Measurements from ENCODE around the gene TFDP1. TPM values are rescaled to one million over a fixed set of nuclear protein-coding genes. Genes with fewer than 3 reads are reported as not detected.

Gene TFDP1
- total and polyA plus RNA-seq, 2 of the 4 experiments (the other 2 are of a cell fraction), result 59.3 to 97.0 TPM

GRCh38 chr13:113670541-113670940 is 86.0 kb downstream of the TFDP1 start:
- ATAC-seq (ENCODE audit: low read depth) (no peak), DNase-seq (no peak)
- no peak overlapping the region for H4K8ac ChIP-seq (ENCODE audit: low read depth in 2 of 2, low read length in 2 of 2)
- no peak overlapping the region for H2AK5ac ChIP-seq (ENCODE audit: low read depth, low read length)
- H2BK5ac ChIP-seq (ENCODE audit: low read depth, low read length, poor library complexity, severe bottlenecking), result no peak overlapping the region
- in situ Hi-C loops (cut with MboI; ENCODE audit: low sequenced_read_pairs) (no loop called here), intact Hi-C loops (cut with micrococcal nuclease) (no loop called here), dilution Hi-C loops (cut with HindIII; ENCODE audit: low sequenced_read_pairs, unreplicated experiment) (no loop called here)
- no peak overlapping the region for H2BK20ac ChIP-seq (ENCODE audit: low read depth, low read length)
- no peak overlapping the region for H4K5ac ChIP-seq (ENCODE audit: low read depth, low read length)
- WGBS, 2 experiments (ENCODE audit: extremely low coverage in 2 of 2, insufficient read length in 1 of 2), result no CpG with 5 or more reads among the region's 19 CpGs
- no peak overlapping the region for H3K14ac ChIP-seq (replicated peaks; ENCODE audit: low read depth, low read length)
- no peak overlapping the region for H3K27ac ChIP-seq (ENCODE audit: insufficient read depth, low read length)
- no peaks in the 10 kb centered on the region for H3K4me1 ChIP-seq (ENCODE audit: control insufficient read depth, insufficient read depth, low read length)
- H3K9me1 ChIP-seq (ENCODE audit: insufficient read depth, low read length), result peaks cover 2% of the 10 kb centered on the region; the same call in 1 of the 2 replicates
- no peak overlapping the region for H4K91ac ChIP-seq (ENCODE audit: insufficient read depth, low read depth, low read length)
- no peak overlapping the region for H2AK9ac ChIP-seq (replicated peaks; ENCODE audit: low read depth, low read length, poor library complexity)
- peaks cover 10% of the 10 kb centered on the region; the same call in 1 of the 2 replicates for H3K27me3 ChIP-seq (ENCODE audit: control insufficient read depth, insufficient read depth, low read length)
- POLR2A ChIA-PET (ENCODE audit: unreplicated experiment), result no interaction called here
- no peak overlapping the region for H3K4ac ChIP-seq (ENCODE audit: low read depth, low read length)
- CTCF ChIA-PET, result no interaction called here
- H3K36me3 ChIP-seq (ENCODE audit: control insufficient read depth, insufficient read depth, low read length), result no peaks in the 10 kb centered on the region
- H3K23ac ChIP-seq (ENCODE audit: low read depth, low read length), result no peak overlapping the region
- H4K20me1 ChIP-seq (ENCODE audit: insufficient read depth, low read length), result peaks cover 6% of the 10 kb centered on the region; the same call in 1 of the 2 replicates
- TF ChIP-seq MAFK (IDR thresholded peaks at IDR 0.05; ENCODE audit: low read depth, low read length), result no peak
- no peak for TF ChIP-seq RAD21 (IDR thresholded peaks at IDR 0.05; ENCODE audit: low read length)
- TF ChIP-seq CHD1 (IDR thresholded peaks at IDR 0.05; ENCODE audit: low read depth, low read length), result no peak
- TF ChIP-seq RCOR1 (IDR thresholded peaks at IDR 0.05; ENCODE audit: insufficient replicate concordance, low read length), result no peak
- no peak for TF ChIP-seq USF2 (IDR thresholded peaks at IDR 0.05; ENCODE audit: low read depth, low read length)
- no peak for TF ChIP-seq BHLHE40 (IDR thresholded peaks at IDR 0.05; ENCODE audit: low read depth, low read length)
- TF ChIP-seq CTCF (conservative IDR thresholded peaks at IDR 0.05; ENCODE audit: low read depth, low read length), result no peak
- no peak for TF ChIP-seq ELK1 (IDR thresholded peaks at IDR 0.05; ENCODE audit: borderline replicate concordance, low read depth, low read length)
- no peak overlapping the region for H3K4me2 ChIP-seq (ENCODE audit: low read depth, low read length)
- no peaks in the 10 kb centered on the region for H3K9me3 ChIP-seq (ENCODE audit: control insufficient read depth, insufficient read depth, low read length)
- H2BK120ac ChIP-seq (ENCODE audit: low read depth, low read length), result no peak overlapping the region
- H2BK15ac ChIP-seq (ENCODE audit: low read depth, low read length), result no peak overlapping the region
- H3K79me1 ChIP-seq (ENCODE audit: low read depth in 1 of 2, low read length in 2 of 2), result no peaks in the 10 kb centered on the region
- H2AFZ ChIP-seq (replicated peaks; ENCODE audit: low read length, poor library complexity), result no peak overlapping the region
- no peak overlapping the region for H3K18ac ChIP-seq (ENCODE audit: low read depth, low read length)
- no peak overlapping the region for H3K4me3 ChIP-seq (ENCODE audit: insufficient read depth, low read depth, low read length)
- no TSS peak for BruUV-seq (replicated peaks)
- no peak overlapping the region for H3K9ac ChIP-seq (ENCODE audit: low read depth, low read length)
- H3K56ac ChIP-seq (ENCODE audit: extremely low read depth, insufficient read depth, low read length), result no peak overlapping the region
